Measurements from ENCODE around the gene LRAT. TPM values are rescaled to one million over a fixed set of nuclear protein-coding genes. Genes with fewer than 3 reads are reported as not detected.
A peak's percentile ranks its signal among the peaks of the same experiment; 100 is the strongest.

Gene LRAT
- total RNA-seq, 1 experiment from 2014 or later, result 7.0 TPM

GRCh38 chr4:154741131-154741665, 2.6 kb upstream of the LRAT start:
- no peaks in the 10 kb centered on the region for H3K9me3 Mint-ChIP-seq (ENCODE audit: low read depth, unreplicated experiment)
- CTCF ChIA-PET, result no interaction called here
- BruUV-seq (replicated peaks), result no TSS peak
- peaks cover 21% of the 10 kb centered on the region for H3K36me3 Mint-ChIP-seq (ENCODE audit: insufficient read depth, unreplicated experiment)
- peaks cover 14% of the 10 kb centered on the region for H3K4me1 Mint-ChIP-seq (ENCODE audit: low read depth, unreplicated experiment)
- no peak for DNase-seq
- no peak overlapping the region for H3K27ac Mint-ChIP-seq (ENCODE audit: unreplicated experiment)
- intact Hi-C loops (cut with micrococcal nuclease; ENCODE audit: unreplicated experiment), result no loop called here
- no peaks in the 10 kb centered on the region for H3K27me3 Mint-ChIP-seq (ENCODE audit: unreplicated experiment)
- no peak overlapping the region for H3K4me3 Mint-ChIP-seq (ENCODE audit: low read depth, unreplicated experiment)
- TF ChIP-seq CTCF (IDR thresholded peaks at IDR 0.05; ENCODE audit: unreplicated experiment), result no peak

GRCh38 chr4:154741922-154742850, 1.6 kb upstream of the LRAT start:
- H3K36me3 Mint-ChIP-seq (ENCODE audit: insufficient read depth, unreplicated experiment), result peaks cover 21% of the 10 kb centered on the region
- intact Hi-C loops (cut with micrococcal nuclease; ENCODE audit: unreplicated experiment), result no loop called here
- peaks cover 14% of the 10 kb centered on the region for H3K4me1 Mint-ChIP-seq (ENCODE audit: low read depth, unreplicated experiment)
- H3K27me3 Mint-ChIP-seq (ENCODE audit: unreplicated experiment), result no peaks in the 10 kb centered on the region
- H3K9me3 Mint-ChIP-seq (ENCODE audit: low read depth, unreplicated experiment), result no peaks in the 10 kb centered on the region
- CTCF ChIA-PET, result no interaction called here
- H3K4me3 Mint-ChIP-seq (ENCODE audit: low read depth, unreplicated experiment), result no peak overlapping the region
- no peak for TF ChIP-seq CTCF (IDR thresholded peaks at IDR 0.05; ENCODE audit: unreplicated experiment)
- BruUV-seq (replicated peaks), result no TSS peak
- H3K27ac Mint-ChIP-seq (ENCODE audit: unreplicated experiment), result no peak overlapping the region
- no peak for DNase-seq

GRCh38 chr4:154744341-154744926, 634 bp downstream of the LRAT start:
- DNase-seq, result no peak
- H3K27me3 Mint-ChIP-seq (ENCODE audit: unreplicated experiment), result no peaks in the 10 kb centered on the region
- intact Hi-C loops (cut with micrococcal nuclease; ENCODE audit: unreplicated experiment), result no loop called here
- H3K4me1 Mint-ChIP-seq (ENCODE audit: low read depth, unreplicated experiment), result peaks cover 5% of the 10 kb centered on the region
- H3K27ac Mint-ChIP-seq (ENCODE audit: unreplicated experiment), result peak overlapping the region; percentile 93
- no TSS peak for BruUV-seq (replicated peaks)
- TF ChIP-seq CTCF (IDR thresholded peaks at IDR 0.05; ENCODE audit: unreplicated experiment), result no peak
- CTCF ChIA-PET, result interaction anchor here (0.5 to 1.5 kb wide), 9 partner anchors 11 to 453 kb away, joined by 3 to 9 read pairs (median 3); no protein-coding TSS in a partner anchor
- peak overlapping the region; percentile 99 for H3K4me3 Mint-ChIP-seq (ENCODE audit: low read depth, unreplicated experiment)
- H3K36me3 Mint-ChIP-seq (ENCODE audit: insufficient read depth, unreplicated experiment), result peaks cover 21% of the 10 kb centered on the region
- no peaks in the 10 kb centered on the region for H3K9me3 Mint-ChIP-seq (ENCODE audit: low read depth, unreplicated experiment)

- no peak for DNase-seq
- Mint-ChIP-seq H3K36me3 (ENCODE audit: insufficient read depth, unreplicated experiment) (no peaks in the 10 kb centered on the region), H3K27me3 (ENCODE audit: unreplicated experiment) (no peaks in the 10 kb centered on the region), H3K4me1 (ENCODE audit: low read depth, unreplicated experiment) (no peaks in the 10 kb centered on the region), H3K27ac (ENCODE audit: unreplicated experiment) (no peak overlapping the region), H3K9me3 (ENCODE audit: low read depth, unreplicated experiment) (no peaks in the 10 kb centered on the region), H3K4me3 (ENCODE audit: low read depth, unreplicated experiment) (no peak overlapping the region)
- no TSS peak for BruUV-seq (replicated peaks)
- intact Hi-C loops (cut with micrococcal nuclease; ENCODE audit: unreplicated experiment), result no loop called here
- no peak for TF ChIP-seq CTCF (IDR thresholded peaks at IDR 0.05; ENCODE audit: unreplicated experiment)
- CTCF ChIA-PET, result no interaction called here
Measured at GRCh38 chr4:154757713-154758112, 13.9 kb downstream of the LRAT start.
